EH (cell line): ENCODE data around the gene SH3BP2.
A peak's percentile ranks its signal among the peaks of the same experiment; 100 is the strongest.

Source experiments
- DNase-seq: peaks from one replicate; pipeline ENCODE4 v3.0.0-alpha.2; 2015; ENCODE audit warnings: low read depth

SH3BP2 gene, protein sequence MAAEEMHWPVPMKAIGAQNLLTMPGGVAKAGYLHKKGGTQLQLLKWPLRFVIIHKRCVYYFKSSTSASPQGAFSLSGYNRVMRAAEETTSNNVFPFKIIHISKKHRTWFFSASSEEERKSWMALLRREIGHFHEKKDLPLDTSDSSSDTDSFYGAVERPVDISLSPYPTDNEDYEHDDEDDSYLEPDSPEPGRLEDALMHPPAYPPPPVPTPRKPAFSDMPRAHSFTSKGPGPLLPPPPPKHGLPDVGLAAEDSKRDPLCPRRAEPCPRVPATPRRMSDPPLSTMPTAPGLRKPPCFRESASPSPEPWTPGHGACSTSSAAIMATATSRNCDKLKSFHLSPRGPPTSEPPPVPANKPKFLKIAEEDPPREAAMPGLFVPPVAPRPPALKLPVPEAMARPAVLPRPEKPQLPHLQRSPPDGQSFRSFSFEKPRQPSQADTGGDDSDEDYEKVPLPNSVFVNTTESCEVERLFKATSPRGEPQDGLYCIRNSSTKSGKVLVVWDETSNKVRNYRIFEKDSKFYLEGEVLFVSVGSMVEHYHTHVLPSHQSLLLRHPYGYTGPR

GRCh38 chr4:2792711-2793585 lies at the start of gene SH3BP2:
Gene SH3BP2, plus strand, starts transcription at chr4:2793085. Its CDS starts 27,533 bp downstream, at chr4:2820618.
- peak; percentile 81 for DNase-seq

DNA sequence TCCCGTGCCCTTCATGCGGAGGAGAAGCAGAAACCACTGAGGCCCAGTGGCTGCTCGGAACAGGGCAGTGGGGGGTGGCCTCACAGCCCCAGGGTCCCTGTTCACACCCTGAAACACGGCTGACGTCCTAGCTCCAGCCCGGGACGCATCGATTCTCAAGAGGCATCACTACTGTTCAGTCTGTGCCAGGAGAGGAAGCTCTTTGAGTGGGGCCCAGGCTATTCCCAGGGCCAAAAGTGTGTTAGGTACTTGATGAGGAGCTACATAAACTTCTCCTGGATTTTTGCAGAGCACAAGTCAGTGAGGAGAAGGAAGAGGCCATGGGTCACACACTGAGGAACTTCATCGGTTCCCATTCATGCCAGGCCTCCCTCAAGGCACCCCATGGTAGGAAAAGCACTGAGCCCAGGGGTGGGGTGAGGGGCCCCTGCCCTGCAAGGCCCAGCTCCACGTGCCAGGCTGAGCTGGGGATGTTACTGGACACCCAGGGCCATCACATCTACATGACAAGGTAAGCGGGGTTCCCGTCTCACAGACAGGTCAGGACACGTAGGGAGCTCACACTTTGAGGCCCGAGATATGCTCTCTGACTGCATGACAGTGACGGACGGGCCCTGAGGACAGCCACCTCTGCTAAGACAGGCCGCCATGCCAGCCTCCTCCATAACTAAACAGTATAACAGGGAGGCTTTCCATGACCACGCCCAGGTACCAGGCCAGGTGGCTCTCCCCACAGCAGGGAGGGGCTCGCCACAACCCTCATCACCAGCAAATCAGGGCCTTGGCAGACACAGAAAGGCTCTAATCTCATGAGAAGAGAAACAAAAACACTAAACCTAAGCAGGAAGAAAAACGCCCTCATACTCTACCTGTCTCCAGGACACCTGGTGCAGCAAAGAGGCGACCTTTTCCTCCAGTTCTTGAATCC lies 49.1 kb upstream of the SH3BP2 start:
- no peak for DNase-seq

DNA sequence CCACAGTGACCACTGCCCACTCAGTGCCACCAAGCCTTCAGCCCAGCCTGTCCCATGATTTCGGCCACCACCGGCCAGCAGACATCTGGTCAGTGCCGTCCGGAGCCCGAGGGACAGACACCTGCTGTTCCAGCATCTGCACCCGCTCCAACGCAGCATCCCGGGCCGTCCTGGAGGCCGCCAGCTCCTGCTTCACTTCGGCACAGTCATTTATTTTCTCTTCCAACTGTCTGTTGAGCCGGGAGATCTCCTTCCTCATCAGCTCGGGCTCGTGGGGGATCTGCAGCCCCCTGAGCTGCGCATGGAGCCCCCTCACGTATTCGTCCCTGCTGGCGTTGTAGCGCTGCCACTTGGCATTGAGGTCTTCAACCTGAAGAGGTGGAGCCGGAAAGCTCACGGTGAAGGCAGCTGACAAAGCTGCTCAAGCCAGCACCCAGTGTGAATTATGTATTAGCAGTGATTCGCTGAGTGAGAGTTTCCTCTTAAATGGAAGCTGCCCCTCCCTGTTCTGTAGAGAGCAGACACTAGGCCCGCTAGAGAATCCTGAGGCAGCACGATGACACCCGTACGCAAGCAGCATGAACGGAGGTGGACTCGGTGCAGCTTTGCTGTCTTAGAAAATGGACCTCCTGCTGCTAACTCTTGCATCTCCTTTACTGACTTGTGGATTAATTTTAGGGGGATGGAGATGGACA lies 48.2 kb upstream of the SH3BP2 start:
- DNase-seq, result no peak

GRCh38 chr4:2745516-2745915 lies 47.4 kb upstream of the SH3BP2 start:
- DNase-seq, result no peak

DNA sequence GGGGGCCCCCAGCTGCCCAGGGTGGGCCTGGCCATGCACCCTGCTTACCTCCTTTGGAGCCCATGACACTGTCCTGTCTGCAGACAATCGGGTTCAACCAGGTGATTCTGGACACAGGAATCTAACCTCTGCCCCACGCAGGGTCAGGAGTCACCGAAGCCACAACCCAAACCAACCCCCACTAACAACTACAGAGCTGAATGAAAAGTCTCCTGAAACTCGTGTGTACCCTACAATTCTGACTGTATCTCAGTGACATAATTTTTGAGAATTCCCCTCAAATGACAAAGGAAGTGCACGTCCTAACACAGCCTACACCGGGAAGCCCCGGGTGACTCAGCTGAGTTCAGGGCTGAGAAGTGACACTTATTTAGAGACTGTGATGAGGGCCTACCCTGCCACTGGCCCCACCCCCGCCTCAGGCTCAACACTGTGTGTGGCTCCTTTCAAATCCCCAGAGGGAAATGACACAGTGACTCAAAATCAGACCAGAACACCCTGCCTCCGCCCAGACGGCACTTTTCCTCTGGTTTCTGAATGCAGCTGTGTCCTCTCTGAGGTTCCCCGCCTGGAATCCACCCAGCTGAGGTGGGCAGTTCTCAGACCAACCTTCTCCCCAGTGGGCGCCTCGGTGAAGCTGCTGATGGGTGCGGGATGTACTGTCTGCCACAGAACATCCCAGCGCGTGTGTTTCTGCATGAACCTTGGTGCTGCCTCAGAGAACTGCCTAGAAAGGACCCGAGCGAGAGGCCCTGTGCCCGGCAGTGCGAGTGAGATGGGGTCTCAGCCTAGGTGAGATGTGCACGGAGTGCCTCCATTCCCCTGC lies 46.7 kb upstream of the SH3BP2 start:
- DNase-seq, result peak; percentile 90

DNA sequence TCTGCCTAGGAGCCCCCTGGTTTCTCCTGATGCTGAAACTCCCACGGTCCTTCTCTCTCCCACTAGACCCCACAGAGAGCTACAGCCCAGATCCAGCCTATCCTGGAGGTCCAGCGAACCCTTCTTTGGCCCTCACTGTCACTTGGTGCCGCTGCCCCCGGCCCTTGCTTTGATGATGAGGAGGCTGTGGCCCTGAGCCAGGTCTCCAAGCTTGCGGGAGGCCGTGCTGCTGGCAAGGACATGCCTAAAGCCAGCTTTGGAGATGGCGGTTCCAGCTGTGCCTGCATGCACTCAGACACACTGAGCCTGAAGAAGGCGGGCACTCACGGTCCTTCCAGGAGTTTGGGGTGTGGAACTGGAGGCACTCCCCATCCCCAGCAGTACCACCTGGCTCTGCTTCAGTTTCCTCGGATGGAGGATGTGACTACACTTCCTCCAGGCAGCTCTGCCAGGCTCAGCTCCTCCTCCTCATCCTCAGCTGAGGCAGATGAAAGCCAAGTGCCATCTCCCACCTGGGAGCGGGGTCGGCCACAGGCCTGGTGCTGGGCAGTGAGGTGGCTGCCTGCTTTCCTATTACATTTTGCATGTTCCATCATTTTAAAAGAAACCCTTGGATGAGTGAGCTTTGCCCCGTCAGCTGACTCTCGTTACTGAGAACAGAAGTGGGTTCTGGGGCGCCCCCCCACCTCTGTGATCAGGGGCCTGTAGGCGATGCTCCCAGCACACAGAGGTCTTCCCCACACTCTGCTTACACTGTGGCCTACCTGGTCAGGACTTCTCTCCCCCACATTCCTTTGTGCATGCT lies 45.8 kb upstream of the SH3BP2 start:
- no peak for DNase-seq

DNA sequence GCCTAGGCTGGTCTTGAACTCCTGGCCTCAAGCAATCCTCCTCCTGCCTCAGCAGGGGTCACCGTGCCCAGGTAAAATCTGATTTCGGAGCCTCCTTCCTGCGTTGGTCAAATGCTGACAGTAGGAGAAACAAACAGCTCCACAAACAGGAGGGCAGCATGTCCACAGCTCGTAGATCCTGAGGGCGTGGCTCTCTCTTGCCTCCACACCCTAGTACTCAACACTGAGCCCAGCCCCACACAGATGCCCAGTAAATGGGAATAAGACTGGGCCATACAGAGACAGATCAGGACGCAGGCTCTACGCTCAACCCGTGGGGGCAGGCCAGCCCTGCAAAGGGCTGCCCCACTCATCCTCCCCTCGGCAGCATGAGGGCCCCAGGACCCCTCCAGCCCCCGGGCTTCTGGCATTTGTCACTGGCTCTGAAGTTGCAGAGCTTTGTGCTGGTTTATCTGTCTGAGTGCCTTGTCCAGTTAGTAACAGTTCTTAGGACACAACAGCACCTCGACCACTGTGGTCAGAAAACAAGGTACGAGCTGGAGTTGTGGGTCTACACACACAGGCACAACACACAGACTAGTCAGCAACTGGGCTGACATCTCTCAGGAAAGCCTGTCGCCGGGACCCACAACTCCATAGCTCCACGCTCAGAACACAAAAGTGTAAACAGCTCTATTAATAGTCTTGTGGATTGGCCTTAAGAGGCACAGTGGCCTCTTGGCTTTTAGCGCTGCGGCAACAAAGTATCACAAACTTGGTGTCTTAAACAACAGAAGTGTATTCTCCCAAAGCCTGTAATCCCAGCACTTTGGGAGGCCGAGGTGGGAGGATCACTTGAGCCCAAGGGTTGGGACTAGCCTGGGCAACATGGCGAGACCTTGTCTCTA lies 41.9 kb upstream of the SH3BP2 start:
- no peak for DNase-seq

- DNase-seq, result no peak
These were observed 39.4 kb upstream of the SH3BP2 start for GRCh38 chr4:2753436-2753835.

DNA sequence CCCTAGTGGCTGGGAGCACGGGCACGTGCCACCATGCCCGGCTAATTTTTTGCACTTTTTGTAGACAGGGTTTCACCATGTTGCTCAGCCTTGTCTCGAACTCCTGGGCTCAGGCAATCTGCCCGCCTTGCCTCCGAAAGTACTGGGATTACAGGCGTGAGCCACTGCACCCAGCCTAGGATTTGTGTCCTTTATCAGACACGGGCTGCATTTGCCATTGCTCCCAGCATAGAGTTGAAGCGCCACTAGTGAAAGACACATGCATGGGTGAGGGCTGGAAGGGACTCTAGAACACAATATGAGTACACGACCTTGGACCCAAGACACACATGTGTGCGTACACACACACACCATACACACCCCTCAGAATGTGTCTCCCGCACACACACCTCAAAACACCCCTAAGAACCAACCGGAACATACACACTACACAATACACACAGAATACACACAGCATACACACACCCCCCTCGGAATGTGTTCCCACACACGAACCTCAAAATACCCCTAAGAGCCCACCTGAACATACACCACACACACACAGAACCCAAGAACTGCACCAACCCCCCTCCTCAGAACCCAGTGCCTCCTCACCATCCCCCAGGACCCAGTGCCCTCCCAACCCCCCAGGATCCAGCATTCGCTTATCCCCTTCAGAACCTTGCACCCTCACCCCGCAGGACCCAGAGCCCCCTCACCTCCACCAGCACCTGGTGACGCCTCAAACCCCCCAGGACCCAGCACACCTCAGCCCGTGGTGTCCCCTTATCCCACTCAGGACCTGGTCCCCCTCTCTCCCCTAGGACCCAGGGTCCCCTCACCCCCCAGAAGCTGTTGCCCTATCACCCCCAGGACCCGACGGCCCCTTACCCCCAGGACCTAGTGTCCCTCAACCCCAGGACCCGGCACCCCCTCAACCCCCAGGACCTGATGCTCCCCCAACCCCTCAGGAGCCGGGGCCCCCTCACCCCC lies 37.8 kb upstream of the SH3BP2 start:
- no peak for DNase-seq

- DNase-seq, result peak; percentile 84
These were observed 36.8 kb upstream of the SH3BP2 start, which contains the start of gene TNIP2 for GRCh38 chr4:2755821-2756690. Gene TNIP2, minus strand, starts transcription at chr4:2756336. Its CDS starts 47 bp downstream, at chr4:2756289.

- DNase-seq, result no peak
These were observed 36.1 kb upstream of the SH3BP2 start for GRCh38 chr4:2756691-2757350.

DNA sequence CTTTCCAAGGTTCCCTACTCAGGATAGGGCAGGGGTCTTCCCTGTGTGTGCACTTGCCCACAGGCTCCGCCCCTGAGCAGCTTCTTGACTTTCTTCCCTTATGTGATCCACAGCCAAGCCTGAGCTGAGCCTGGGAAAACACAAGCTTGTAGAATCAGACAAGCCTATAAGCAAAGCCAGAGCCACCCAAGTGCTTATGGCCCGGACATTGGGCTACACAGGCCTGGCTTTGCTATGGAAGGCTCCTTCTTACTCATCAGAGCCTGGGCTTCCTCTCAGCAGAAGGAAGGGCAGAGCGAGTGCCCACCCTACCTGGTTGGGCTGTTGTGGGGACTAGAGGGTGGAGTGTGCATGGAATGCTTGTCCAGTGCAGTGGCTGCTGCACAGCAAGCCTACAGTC lies 35.5 kb upstream of the SH3BP2 start:
- DNase-seq, result no peak

GRCh38 chr4:2761035-2761923 lies 31.6 kb upstream of the SH3BP2 start:
- no peak for DNase-seq

DNA sequence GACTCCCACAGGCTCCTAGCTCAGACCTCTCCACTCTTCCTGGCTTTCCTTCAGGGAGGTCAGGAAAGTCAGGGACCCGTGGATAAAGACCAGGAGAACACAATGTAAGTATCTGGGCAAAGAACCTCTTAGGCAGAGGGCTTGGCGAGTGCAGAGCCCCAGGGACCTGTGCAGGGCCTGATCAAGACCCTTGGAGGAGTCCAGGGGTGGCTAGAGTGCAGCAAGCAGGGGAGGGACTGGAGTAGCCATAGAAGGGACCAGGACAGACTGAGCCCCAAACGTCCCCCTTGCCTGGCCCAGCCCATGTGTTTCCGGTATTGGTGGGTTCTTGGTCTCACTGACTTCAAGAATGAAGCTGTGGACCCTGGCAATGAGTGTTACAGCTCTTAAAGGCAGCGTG lies 30.8 kb upstream of the SH3BP2 start:
- no peak for DNase-seq
